Astrocyte of the cerebellum (primary cell): ENCODE results near the gene ZNF471.

Experiments used
- DNase-seq: peaks from one replicate; pipeline ENCODE4 v3.0.0-alpha.2; 2011; ENCODE audit warnings: low read depth
- H3K4me3 ChIP-seq: 2 replicates; pipeline ENCODE4 v1.5.1; 2011; ENCODE audit warnings: mild to moderate bottlenecking, low read depth, low read length, moderate library complexity
- in situ Hi-C: cut with HindIII; loops from 2 replicates; pipeline ENCODE4 v1.10.0; 2017; ENCODE audit warnings: low sequenced_read_pairs
- TF ChIP-seq, protein P1 (sequence below): IDR thresholded peaks from 2 replicates; pipeline ENCODE4 v1.5.1; 2012; ENCODE audit warnings: low read length, low read depth, moderate library complexity, mild to moderate bottlenecking; ENCODE audit errors: missing control alignments

ZNF471 gene

GRCh38 chr19:56504581-56504980 is 3.1 kb upstream of the ZNF471 start:
- H3K4me3 ChIP-seq = no peak overlapping the region
- no peak for DNase-seq
- TF ChIP-seq, protein P1, sequence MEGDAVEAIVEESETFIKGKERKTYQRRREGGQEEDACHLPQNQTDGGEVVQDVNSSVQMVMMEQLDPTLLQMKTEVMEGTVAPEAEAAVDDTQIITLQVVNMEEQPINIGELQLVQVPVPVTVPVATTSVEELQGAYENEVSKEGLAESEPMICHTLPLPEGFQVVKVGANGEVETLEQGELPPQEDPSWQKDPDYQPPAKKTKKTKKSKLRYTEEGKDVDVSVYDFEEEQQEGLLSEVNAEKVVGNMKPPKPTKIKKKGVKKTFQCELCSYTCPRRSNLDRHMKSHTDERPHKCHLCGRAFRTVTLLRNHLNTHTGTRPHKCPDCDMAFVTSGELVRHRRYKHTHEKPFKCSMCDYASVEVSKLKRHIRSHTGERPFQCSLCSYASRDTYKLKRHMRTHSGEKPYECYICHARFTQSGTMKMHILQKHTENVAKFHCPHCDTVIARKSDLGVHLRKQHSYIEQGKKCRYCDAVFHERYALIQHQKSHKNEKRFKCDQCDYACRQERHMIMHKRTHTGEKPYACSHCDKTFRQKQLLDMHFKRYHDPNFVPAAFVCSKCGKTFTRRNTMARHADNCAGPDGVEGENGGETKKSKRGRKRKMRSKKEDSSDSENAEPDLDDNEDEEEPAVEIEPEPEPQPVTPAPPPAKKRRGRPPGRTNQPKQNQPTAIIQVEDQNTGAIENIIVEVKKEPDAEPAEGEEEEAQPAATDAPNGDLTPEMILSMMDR = no peak
- in situ Hi-C loops = no loop called here

- TF ChIP-seq, protein P1 = no peak
- no peak for DNase-seq
- in situ Hi-C loops = no loop called here
- H3K4me3 ChIP-seq = peak overlapping the region; percentile 59
These were observed 679 bp downstream of the ZNF471 start for GRCh38 chr19:56508290-56508778.

DNA sequence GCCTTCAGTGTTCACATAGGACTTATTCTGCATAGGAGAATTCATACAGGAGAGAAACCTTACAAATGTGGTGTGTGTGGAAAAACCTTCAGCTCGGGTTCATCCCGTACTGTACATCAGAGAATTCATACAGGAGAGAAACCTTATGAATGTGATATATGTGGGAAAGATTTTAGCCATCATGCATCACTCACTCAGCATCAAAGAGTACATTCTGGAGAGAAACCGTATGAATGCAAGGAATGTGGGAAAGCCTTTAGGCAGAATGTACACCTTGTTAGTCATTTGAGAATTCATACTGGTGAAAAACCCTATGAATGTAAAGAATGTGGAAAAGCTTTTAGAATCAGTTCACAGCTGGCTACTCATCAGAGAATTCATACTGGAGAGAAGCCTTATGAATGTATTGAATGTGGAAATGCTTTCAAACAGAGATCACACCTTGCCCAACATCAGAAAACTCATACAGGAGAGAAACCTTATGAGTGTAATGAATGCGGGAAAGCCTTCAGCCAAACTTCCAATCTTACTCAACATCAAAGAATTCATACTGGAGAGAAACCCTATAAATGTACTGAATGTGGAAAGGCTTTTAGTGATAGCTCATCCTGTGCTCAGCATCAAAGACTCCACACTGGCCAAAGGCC is 17.7 kb downstream of the ZNF471 start:
- TF ChIP-seq, protein P1 = no peak
- no peak overlapping the region for H3K4me3 ChIP-seq
- in situ Hi-C loops = no loop called here
- DNase-seq = no peak

DNA sequence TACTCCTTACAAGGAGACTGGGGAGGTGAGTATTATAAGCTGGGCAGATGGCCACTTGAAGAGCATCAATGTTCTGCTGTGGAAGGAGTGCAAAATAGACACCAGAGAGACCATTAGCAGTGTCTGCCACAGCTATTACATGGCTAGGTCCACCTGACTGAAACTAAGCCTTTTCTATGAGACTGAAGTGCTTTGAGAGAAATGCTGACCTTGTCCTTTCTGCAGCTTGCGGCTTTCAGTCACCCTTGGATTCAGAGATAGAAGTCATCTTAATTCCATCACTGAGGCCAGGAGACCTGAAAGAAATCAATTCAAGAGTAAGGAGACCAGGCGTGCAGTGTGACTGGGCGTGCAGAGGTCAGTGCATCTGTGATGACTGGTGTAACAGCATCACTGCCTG is 29.8 kb downstream of the ZNF471 start:
- H3K4me3 ChIP-seq = peak overlapping the region; percentile 72
- no peak for DNase-seq
- in situ Hi-C loops = no loop called here
- TF ChIP-seq, protein P1 = no peak

- TF ChIP-seq, protein P1 = no peak
- H3K4me3 ChIP-seq = peak overlapping the region; percentile 72
- in situ Hi-C loops = no loop called here
- DNase-seq = peak; percentile 76
These were observed 30.7 kb downstream of the ZNF471 start for GRCh38 chr19:56538254-56538760.

DNA sequence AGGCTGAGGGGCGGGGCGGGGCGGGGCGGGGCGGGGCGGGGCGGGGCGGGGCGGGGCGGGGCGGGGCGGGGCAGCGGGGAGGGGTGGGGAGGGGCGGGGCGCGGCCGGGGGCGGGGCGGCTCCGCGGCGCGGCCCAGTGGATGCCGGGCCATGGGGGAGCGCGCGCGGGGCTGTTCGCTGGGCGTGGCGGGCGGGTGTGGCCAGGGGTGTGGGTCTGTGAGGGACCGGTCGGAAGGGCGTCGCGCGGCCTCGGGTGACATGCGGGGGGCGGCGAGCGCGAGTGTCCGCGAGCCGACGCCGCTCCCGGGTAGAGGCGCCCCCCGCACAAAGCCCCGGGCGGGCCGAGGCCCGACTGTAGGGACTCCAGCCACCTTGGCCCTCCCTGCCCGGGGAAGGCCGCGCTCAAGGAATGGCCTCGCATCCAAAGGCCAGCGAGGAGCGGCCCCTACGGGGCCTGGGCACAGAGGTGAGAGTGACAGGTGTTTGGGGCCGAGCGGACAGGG is 31.2 kb downstream of the ZNF471 start, which contains the start of gene ZFP28:
ZFP28 (plus strand) TSS at position 188 of the 503 bp plus-strand sequence; CDS start at position 259, 71 bp downstream.
- peak within 1 kb of the TSS; percentile 77 for H3K4me3 ChIP-seq
- TF ChIP-seq, protein P1 = no peak
- in situ Hi-C loops = no loop called here
- no peak for DNase-seq
